ENCODE data around the gene PRLR. TPM values are rescaled to one million over a fixed set of nuclear protein-coding genes. Genes with fewer than 3 reads are reported as not detected.

The PRLR gene
- total RNA-seq, 3 donors from 2014 or later = 10.3 to 47.1 (median 35.8) TPM

- DNase-seq (no peak), ATAC-seq (no peak)
- no peaks in the 10 kb centered on the region for H3K36me3 ChIP-seq (ENCODE audit: low read depth)
- no peak overlapping the region for H3K4me3 ChIP-seq
- intact Hi-C loops (cut with DNase I, micrococcal nuclease) = no loop called here
- no peaks in the 10 kb centered on the region for H3K4me1 ChIP-seq (ENCODE audit: low read depth)
- TF ChIP-seq CTCF (IDR thresholded peaks at IDR 0.05) = no peak
- H3K9me3 ChIP-seq = no peaks in the 10 kb centered on the region
Observed at GRCh38 chr5:35151146-35151920, 79.0 kb downstream of the PRLR start.

- H3K4me1 ChIP-seq (ENCODE audit: low read depth) = no peaks in the 10 kb centered on the region
- H3K4me3 ChIP-seq = no peak overlapping the region
- DNase-seq (no peak), ATAC-seq (no peak)
- no peak for TF ChIP-seq CTCF (IDR thresholded peaks at IDR 0.05)
- H3K9me3 ChIP-seq = no peaks in the 10 kb centered on the region
- intact Hi-C loops (cut with DNase I, micrococcal nuclease) = no loop called here
- H3K36me3 ChIP-seq (ENCODE audit: low read depth) = no peaks in the 10 kb centered on the region
Observed at GRCh38 chr5:35149041-35149440, 81.2 kb downstream of the PRLR start.

- ATAC-seq (no peak), DNase-seq (no peak)
- no peak for TF ChIP-seq CTCF (IDR thresholded peaks at IDR 0.05)
- no peak overlapping the region for H3K4me3 ChIP-seq
- H3K36me3 ChIP-seq (ENCODE audit: low read depth) = no peaks in the 10 kb centered on the region
- intact Hi-C loops (cut with DNase I, micrococcal nuclease) = no loop called here
- H3K4me1 ChIP-seq (ENCODE audit: low read depth) = no peaks in the 10 kb centered on the region
- no peaks in the 10 kb centered on the region for H3K9me3 ChIP-seq
Observed at GRCh38 chr5:35146406-35146805, 83.9 kb downstream of the PRLR start.

GRCh38 chr5:35145691-35146317 is 84.5 kb downstream of the PRLR start:
- no peak for DNase-seq
- no peak for TF ChIP-seq CTCF (IDR thresholded peaks at IDR 0.05)
- no peaks in the 10 kb centered on the region for H3K36me3 ChIP-seq (ENCODE audit: low read depth)
- no peak overlapping the region for H3K4me3 ChIP-seq
- H3K9me3 ChIP-seq = no peaks in the 10 kb centered on the region
- intact Hi-C loops (cut with DNase I, micrococcal nuclease) = no loop called here
- no peak for ATAC-seq
- no peaks in the 10 kb centered on the region for H3K4me1 ChIP-seq (ENCODE audit: low read depth)

GRCh38 chr5:35145012-35145411 is 85.3 kb downstream of the PRLR start:
- Histone ChIP-seq H3K36me3 (ENCODE audit: low read depth) (no peaks in the 10 kb centered on the region), H3K4me1 (ENCODE audit: low read depth) (no peaks in the 10 kb centered on the region), H3K9me3 (no peaks in the 10 kb centered on the region), H3K4me3 (no peak overlapping the region)
- no peak for DNase-seq
- intact Hi-C loops (cut with DNase I, micrococcal nuclease) = no loop called here
- no peak for ATAC-seq
- TF ChIP-seq CTCF (IDR thresholded peaks at IDR 0.05) = no peak

All from mucosa of descending colon (tissue), 3 donors.